ENCODE data around the gene HSF4. TPM values are rescaled to one million over a fixed set of nuclear protein-coding genes. Genes with fewer than 3 reads are reported as not detected.

HSF4 gene
- total RNA-seq, 1 donor from 2014 or later = 5.5 TPM

DNA sequence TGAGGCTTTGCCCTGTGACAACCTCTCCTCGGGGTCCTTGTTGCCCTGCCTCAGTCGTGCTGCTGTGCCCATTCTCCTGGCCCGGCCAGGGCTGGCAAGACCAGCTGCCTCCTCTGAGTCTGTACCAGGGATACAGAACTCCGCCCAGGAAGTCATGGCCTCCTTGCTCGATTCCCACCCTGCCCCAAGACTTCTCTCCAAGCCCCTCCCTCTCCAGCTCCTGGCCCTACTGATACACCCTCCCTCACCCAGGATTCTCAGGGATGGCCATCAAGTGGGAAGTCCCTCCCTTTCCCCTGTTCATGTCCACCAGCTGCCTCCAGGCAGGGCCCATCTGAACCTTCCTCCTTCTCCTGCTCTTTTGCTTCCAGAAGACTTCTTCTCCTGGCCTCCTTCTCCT is 51.2 kb downstream of the HSF4 start:
- Histone ChIP-seq H3K4me3 (ENCODE audit: low read depth, low read length) (no peak overlapping the region), H3K36me3 (ENCODE audit: control insufficient read depth, insufficient read depth, low read length) (no peaks in the 10 kb centered on the region), H3K27me3 (ENCODE audit: control insufficient read depth, insufficient read depth, low read length) (no peaks in the 10 kb centered on the region)
- no peak for DNase-seq (ENCODE audit: low read depth)
- TF ChIP-seq, protein P1, sequence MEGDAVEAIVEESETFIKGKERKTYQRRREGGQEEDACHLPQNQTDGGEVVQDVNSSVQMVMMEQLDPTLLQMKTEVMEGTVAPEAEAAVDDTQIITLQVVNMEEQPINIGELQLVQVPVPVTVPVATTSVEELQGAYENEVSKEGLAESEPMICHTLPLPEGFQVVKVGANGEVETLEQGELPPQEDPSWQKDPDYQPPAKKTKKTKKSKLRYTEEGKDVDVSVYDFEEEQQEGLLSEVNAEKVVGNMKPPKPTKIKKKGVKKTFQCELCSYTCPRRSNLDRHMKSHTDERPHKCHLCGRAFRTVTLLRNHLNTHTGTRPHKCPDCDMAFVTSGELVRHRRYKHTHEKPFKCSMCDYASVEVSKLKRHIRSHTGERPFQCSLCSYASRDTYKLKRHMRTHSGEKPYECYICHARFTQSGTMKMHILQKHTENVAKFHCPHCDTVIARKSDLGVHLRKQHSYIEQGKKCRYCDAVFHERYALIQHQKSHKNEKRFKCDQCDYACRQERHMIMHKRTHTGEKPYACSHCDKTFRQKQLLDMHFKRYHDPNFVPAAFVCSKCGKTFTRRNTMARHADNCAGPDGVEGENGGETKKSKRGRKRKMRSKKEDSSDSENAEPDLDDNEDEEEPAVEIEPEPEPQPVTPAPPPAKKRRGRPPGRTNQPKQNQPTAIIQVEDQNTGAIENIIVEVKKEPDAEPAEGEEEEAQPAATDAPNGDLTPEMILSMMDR (IDR thresholded peaks at IDR 0.05; ENCODE audit: insufficient read depth, low read length, poor library complexity, severe bottlenecking) = no peak

DNA sequence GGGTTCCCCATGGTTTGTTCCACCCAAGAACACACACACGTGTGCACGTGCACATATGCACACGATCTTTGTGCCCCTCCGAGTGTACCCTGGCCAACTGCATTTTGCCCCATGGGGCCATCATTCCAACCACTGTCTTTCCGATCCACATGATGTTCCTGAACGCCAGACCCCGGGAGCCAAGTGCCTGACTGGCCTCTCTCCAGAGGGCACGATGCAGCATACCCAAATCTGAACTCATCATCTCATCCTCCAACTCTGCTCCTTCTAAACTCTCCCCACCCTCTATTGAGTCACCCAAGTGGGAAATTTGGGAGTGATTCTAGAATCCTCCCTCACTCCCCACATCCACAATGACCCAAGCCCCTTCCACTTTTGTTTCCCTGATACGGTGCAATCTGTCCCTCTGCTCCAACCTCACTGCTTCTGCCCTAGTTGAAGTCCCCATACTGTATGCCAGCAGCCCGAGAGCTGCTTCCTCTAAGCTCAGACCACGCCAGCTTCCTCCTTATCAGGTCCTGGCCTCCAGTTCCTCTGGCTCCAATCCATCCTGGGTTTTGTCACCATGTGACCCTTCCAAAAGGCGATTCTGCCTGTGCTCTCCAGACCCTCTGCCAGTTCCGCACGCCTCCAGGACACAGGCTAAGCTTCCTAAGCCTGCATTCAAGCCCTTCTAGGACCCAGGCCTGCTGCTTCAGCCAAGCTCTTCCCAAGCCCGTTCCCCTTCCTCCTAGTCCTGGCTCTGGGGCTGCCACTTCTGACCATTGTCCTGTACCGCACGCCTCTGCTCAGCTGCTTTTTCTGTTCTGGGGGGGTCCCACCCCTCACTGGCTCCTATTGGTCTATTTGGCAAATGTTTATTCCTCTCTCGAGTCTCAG is 52.3 kb downstream of the HSF4 start:
- Histone ChIP-seq H3K36me3 (ENCODE audit: control insufficient read depth, insufficient read depth, low read length) (no peaks in the 10 kb centered on the region), H3K4me3 (ENCODE audit: low read depth, low read length) (no peak overlapping the region), H3K27me3 (ENCODE audit: control insufficient read depth, insufficient read depth, low read length) (no peaks in the 10 kb centered on the region)
- TF ChIP-seq, protein P1 (IDR thresholded peaks at IDR 0.05; ENCODE audit: insufficient read depth, low read length, poor library complexity, severe bottlenecking) = no peak
- no peak for DNase-seq (ENCODE audit: low read depth)

Other genes starting within 250 kb of the HSF4 start
- gene CDH16, start 245.9 kb upstream of the HSF4 start, total RNA-seq = 0.33 and 5.0 TPM in 2 replicates
- 32.9 and 36.8 TPM in 2 replicates for gene RRAD, start 239.2 kb upstream of the HSF4 start, total RNA-seq
- 156 and 164 TPM in 2 replicates for gene CIAO2B, start 230.3 kb upstream of the HSF4 start, total RNA-seq
- 44.4 and 48.0 TPM in 2 replicates for gene CES2, start 229.2 kb upstream of the HSF4 start, total RNA-seq
- gene CES3, start 203.5 kb upstream of the HSF4 start, total RNA-seq = 0.07 TPM in 1 of 2 replicates, not detected in the other
- 1.3 and 2.3 TPM in 2 replicates for gene CES4A, start 176.2 kb upstream of the HSF4 start, total RNA-seq
- gene CBFB, start 135.6 kb upstream of the HSF4 start, total RNA-seq = 57.4 and 64.5 TPM in 2 replicates
- gene PHAF1, start 54.8 kb upstream of the HSF4 start, total RNA-seq = 23.1 and 24.6 TPM in 2 replicates
- 1.5 and 2.4 TPM in 2 replicates for gene B3GNT9, start 13.7 kb upstream of the HSF4 start, total RNA-seq
- 30.0 and 36.3 TPM in 2 replicates for gene TRADD, start 4.8 kb upstream of the HSF4 start, total RNA-seq
- 6.6 and 9.6 TPM in 2 replicates for gene FBXL8, start 4.8 kb upstream of the HSF4 start, total RNA-seq
- 23.9 and 28.3 TPM in 2 replicates for gene NOL3, start 5.8 kb downstream of the HSF4 start, total RNA-seq
- 10.8 and 16.0 TPM in 2 replicates for gene MATCAP1, start 19.2 kb downstream of the HSF4 start, total RNA-seq
- gene EXOC3L1, start 25.4 kb downstream of the HSF4 start, total RNA-seq = 0.21 and 0.25 TPM in 2 replicates
- 84.9 and 109 TPM in 2 replicates for gene E2F4, start 27.4 kb downstream of the HSF4 start, total RNA-seq
- gene ELMO3, start 34.4 kb downstream of the HSF4 start, total RNA-seq = 5.2 and 5.9 TPM in 2 replicates
- gene TMEM208, start 62.4 kb downstream of the HSF4 start, total RNA-seq = 55.9 and 59.3 TPM in 2 replicates
- 3.8 and 11.4 TPM in 2 replicates for gene FHOD1, start 82.7 kb downstream of the HSF4 start, total RNA-seq
- 0.07 TPM in 1 of 2 replicates, not detected in the other for gene SLC9A5, start 84.2 kb downstream of the HSF4 start, total RNA-seq
- gene PLEKHG4, start 114.8 kb downstream of the HSF4 start, total RNA-seq = 9.7 and 19.7 TPM in 2 replicates
- gene KCTD19, start 162.0 kb downstream of the HSF4 start, total RNA-seq = 0.08 and 0.21 TPM in 2 replicates
- 0.41 and 0.54 TPM in 2 replicates for gene LRRC36, start 162.1 kb downstream of the HSF4 start, total RNA-seq
- 0.46 and 1.4 TPM in 2 replicates for gene TPPP3, start 228.8 kb downstream of the HSF4 start, total RNA-seq